Breast epithelium (tissue), 3 donors: ENCODE measurements around the gene P2RY2.

ENCODE experiments used
- CTCF ChIP-seq, 3 donors: fragments of 450-650 bp; IDR thresholded peaks; one replicate each; pipeline ENCODE4 v1.5.1; 2016 to 2017; ENCODE audit warnings: antibody characterized with exemption in 3 of 3, mild to moderate bottlenecking in 3 of 3, moderate library complexity in 3 of 3
- POLR2A ChIP-seq: fragments of 450-650 bp; IDR thresholded peaks from one replicate; pipeline ENCODE4 v1.6.1; 2016; ENCODE audit warnings: antibody characterized with exemption, mild to moderate bottlenecking, moderate library complexity
- POLR2AphosphoS5 ChIP-seq, 3 donors: sonication (generic); formaldehyde crosslinking; IDR thresholded peaks; one replicate each; pipeline ENCODE4 v1.6.1; 2017; ENCODE audit warnings: antibody characterized with exemption in 3 of 3

GRCh38 chr11:73190557-73190885 is 27.6 kb upstream of the P2RY2 start:
- TF ChIP-seq POLR2AphosphoS5 (IDR thresholded peaks at IDR 0.05) (no peak), CTCF (IDR thresholded peaks at IDR 0.05) (no peak), POLR2A (no peak)
